Neural cell (in vitro differentiated cells): ENCODE data around the gene TSPAN9. TPM values are rescaled to one million over a fixed set of nuclear protein-coding genes. Genes with fewer than 3 reads are reported as not detected.

Source experiments
- H2AFZ ChIP-seq: fragments of 200-600, 300-800 bp; sonication (generic), shearing (Covaris generic); 2 replicates; pipeline ENCODE4 v1.6.0; 2014; ENCODE audit warnings: low read depth, mild to moderate bottlenecking, antibody characterized with exemption, low read length, moderate library complexity
- H3F3A ChIP-seq: fragments of 200-600 bp; shearing (Covaris generic); 2 replicates; pipeline ENCODE4 v1.6.1; 2016; ENCODE audit warnings: mild to moderate bottlenecking, moderate library complexity, mixed read lengths, antibody characterized with exemption, low read length; ENCODE audit not compliant: insufficient read depth, poor library complexity, severe bottlenecking
- H3K27ac ChIP-seq: fragments of 200-600, 300-800 bp; sonication (generic), shearing (Covaris generic); 2 replicates; pipeline ENCODE4 v1.5.1; 2014; ENCODE audit warnings: mild to moderate bottlenecking, low read length, moderate library complexity
- H3K27me3 ChIP-seq: fragments of 300-800, 200-600 bp; sonication (generic), shearing (Covaris generic); 2 replicates; pipeline ENCODE4 v1.6.0; 2014; ENCODE audit warnings: mild to moderate bottlenecking, low read depth, low read length, moderate library complexity; ENCODE audit not compliant: insufficient read depth
- H3K36me3 ChIP-seq: fragments of 300-800, 200-600 bp; sonication (generic), shearing (Covaris generic); 2 replicates; pipeline ENCODE4 v1.5.1; 2014; ENCODE audit warnings: mild to moderate bottlenecking, antibody characterized with exemption, low read length, moderate library complexity; ENCODE audit not compliant: insufficient read depth
- H3K4me2 ChIP-seq: fragments of 300-800, 200-600 bp; sonication (generic), shearing (Covaris generic); 2 replicates; pipeline ENCODE4 v1.6.0; 2014; ENCODE audit warnings: mild to moderate bottlenecking, low read length
- H3K4me3 ChIP-seq: fragments of 300-800, 200-600 bp; sonication (generic), shearing (Covaris generic); 2 replicates; pipeline ENCODE4 v1.5.1; 2014; ENCODE audit warnings: mild to moderate bottlenecking, low read length, moderate library complexity
- H3K79me2 ChIP-seq: fragments of 200-600 bp; shearing (Covaris generic); replicated peaks from 2 replicates; pipeline ENCODE4 v1.6.0; 2014; ENCODE audit warnings: mild to moderate bottlenecking, low read length, moderate library complexity; ENCODE audit not compliant: insufficient read depth
- H3K9ac ChIP-seq: fragments of 300-800, 200-600 bp; sonication (generic), shearing (Covaris generic); 2 replicates; pipeline ENCODE4 v1.6.1; 2016; ENCODE audit warnings: mild to moderate bottlenecking, low read length, mixed read lengths
- H3K9me2 ChIP-seq: fragments of 200-600 bp; shearing (Covaris generic); 2 replicates; pipeline ENCODE4 v1.6.1; 2016; ENCODE audit warnings: mild to moderate bottlenecking, low read length, mixed read lengths; ENCODE audit not compliant: insufficient read depth
- H3K9me3 ChIP-seq: fragments of 200-600, 300-800 bp; sonication (generic), shearing (Covaris generic); 2 replicates; pipeline ENCODE4 v1.6.1; 2016; ENCODE audit warnings: mild to moderate bottlenecking, mixed run types, low read length, moderate library complexity, mixed read lengths
- H4K20me1 ChIP-seq: fragments of 200-600 bp; shearing (Covaris generic); 2 replicates; pipeline ENCODE4 v1.6.1; 2016; ENCODE audit warnings: mild to moderate bottlenecking, mixed run types; ENCODE audit not compliant: insufficient read depth
- EP300 ChIP-seq: fragments of 450-650 bp; conservative IDR thresholded peaks from 2 replicates; pipeline ENCODE4 v1.6.1; 2014; ENCODE audit warnings: antibody characterized with exemption, mild to moderate bottlenecking, moderate library complexity; ENCODE audit not compliant: poor library complexity, severe bottlenecking
- EZH2 ChIP-seq: fragments of 200-600, 300-800 bp; shearing (Covaris generic), sonication (generic); IDR thresholded peaks from 2 replicates; pipeline ENCODE4 v1.6.1; 2014; ENCODE audit warnings: antibody characterized with exemption, low read length, borderline replicate concordance, mild to moderate bottlenecking; ENCODE audit not compliant: insufficient read depth, poor library complexity, severe bottlenecking
- MXI1 ChIP-seq: fragments of 450-650 bp; conservative IDR thresholded peaks from 2 replicates; pipeline ENCODE4 v1.6.1; 2014; ENCODE audit warnings: antibody characterized with exemption, mild to moderate bottlenecking; ENCODE audit not compliant: poor library complexity, severe bottlenecking
- POLR2AphosphoS5 ChIP-seq: IDR thresholded peaks from 2 replicates; pipeline ENCODE4 v1.6.1; 2012
- RAD21 ChIP-seq: fragments of 450-650 bp; conservative IDR thresholded peaks from 2 replicates; pipeline ENCODE4 v1.6.1; 2014; ENCODE audit warnings: antibody characterized with exemption, mild to moderate bottlenecking, moderate library complexity
- SMC3 ChIP-seq: fragments of 450-650 bp; conservative IDR thresholded peaks from 2 replicates; pipeline ENCODE4 v1.6.1; 2014; ENCODE audit warnings: antibody characterized with exemption, mild to moderate bottlenecking, moderate library complexity; ENCODE audit not compliant: poor library complexity
- TAF1 ChIP-seq: IDR thresholded peaks from 2 replicates; pipeline ENCODE4 v1.6.1; 2012; ENCODE audit warnings: low read depth
- polyA plus RNA-seq: library from polyadenylated mRNA; depleted of rRNA; stranded (reverse); fragments of >200 nt; gene quantifications from 2 replicates; pipeline ENCODE4 v1.2.3, GENCODE V29; 2014
- TF ChIP-seq, protein P1 (sequence below): fragments of 450-650 bp; IDR thresholded peaks from 2 replicates; pipeline ENCODE4 v1.5.1; 2014; ENCODE audit warnings: antibody characterized with exemption, mild to moderate bottlenecking, moderate library complexity; ENCODE audit not compliant: poor library complexity, severe bottlenecking
- TF ChIP-seq, protein P2 (sequence below): IDR thresholded peaks from 2 replicates; pipeline ENCODE4 v1.6.1; 2012; ENCODE audit warnings: borderline replicate concordance

TSPAN9 gene
- polyA plus RNA-seq, 1 donor from 2014 or later = 11.9 TPM

DNA sequence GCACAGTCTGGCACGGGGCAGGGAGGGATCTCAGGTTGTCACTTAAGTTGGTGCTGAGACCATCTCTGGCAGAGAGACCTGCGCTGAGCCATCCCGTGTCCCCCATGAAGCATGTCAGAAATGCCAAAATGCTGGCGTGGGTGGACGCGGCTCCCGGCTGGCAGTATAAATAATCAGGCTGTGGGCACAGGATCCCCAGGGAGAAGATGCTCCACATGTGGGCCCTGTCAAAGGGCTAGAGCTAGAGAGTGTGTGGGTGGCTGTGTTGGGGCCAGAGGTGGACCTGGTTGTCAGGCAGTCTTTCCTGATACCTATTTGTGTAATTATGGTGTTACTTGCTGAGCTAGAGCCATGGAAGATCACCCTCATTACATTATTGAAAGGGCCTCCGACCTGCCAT, 189.5 kb downstream of the TSPAN9 start:
- H3K9ac ChIP-seq = no peak overlapping the region
- no peak overlapping the region for H2AFZ ChIP-seq
- H4K20me1 ChIP-seq = no peaks in the 10 kb centered on the region
- no peaks in the 10 kb centered on the region for H3K9me3 ChIP-seq
- H3K36me3 ChIP-seq = no peaks in the 10 kb centered on the region
- H3K79me2 ChIP-seq = no peaks in the 10 kb centered on the region
- no peaks in the 10 kb centered on the region for H3K9me2 ChIP-seq
- H3F3A ChIP-seq = no peaks in the 10 kb centered on the region
- H3K27me3 ChIP-seq = no peaks in the 10 kb centered on the region
- H3K27ac ChIP-seq = no peak overlapping the region
- TF ChIP-seq EP300 (no peak), MXI1 (no peak), POLR2AphosphoS5 (no peak), TAF1 (no peak), SMC3 (no peak), EZH2 (no peak), RAD21 (no peak)
- TF ChIP-seq, protein P1, sequence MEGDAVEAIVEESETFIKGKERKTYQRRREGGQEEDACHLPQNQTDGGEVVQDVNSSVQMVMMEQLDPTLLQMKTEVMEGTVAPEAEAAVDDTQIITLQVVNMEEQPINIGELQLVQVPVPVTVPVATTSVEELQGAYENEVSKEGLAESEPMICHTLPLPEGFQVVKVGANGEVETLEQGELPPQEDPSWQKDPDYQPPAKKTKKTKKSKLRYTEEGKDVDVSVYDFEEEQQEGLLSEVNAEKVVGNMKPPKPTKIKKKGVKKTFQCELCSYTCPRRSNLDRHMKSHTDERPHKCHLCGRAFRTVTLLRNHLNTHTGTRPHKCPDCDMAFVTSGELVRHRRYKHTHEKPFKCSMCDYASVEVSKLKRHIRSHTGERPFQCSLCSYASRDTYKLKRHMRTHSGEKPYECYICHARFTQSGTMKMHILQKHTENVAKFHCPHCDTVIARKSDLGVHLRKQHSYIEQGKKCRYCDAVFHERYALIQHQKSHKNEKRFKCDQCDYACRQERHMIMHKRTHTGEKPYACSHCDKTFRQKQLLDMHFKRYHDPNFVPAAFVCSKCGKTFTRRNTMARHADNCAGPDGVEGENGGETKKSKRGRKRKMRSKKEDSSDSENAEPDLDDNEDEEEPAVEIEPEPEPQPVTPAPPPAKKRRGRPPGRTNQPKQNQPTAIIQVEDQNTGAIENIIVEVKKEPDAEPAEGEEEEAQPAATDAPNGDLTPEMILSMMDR = no peak
- TF ChIP-seq, protein P2, sequence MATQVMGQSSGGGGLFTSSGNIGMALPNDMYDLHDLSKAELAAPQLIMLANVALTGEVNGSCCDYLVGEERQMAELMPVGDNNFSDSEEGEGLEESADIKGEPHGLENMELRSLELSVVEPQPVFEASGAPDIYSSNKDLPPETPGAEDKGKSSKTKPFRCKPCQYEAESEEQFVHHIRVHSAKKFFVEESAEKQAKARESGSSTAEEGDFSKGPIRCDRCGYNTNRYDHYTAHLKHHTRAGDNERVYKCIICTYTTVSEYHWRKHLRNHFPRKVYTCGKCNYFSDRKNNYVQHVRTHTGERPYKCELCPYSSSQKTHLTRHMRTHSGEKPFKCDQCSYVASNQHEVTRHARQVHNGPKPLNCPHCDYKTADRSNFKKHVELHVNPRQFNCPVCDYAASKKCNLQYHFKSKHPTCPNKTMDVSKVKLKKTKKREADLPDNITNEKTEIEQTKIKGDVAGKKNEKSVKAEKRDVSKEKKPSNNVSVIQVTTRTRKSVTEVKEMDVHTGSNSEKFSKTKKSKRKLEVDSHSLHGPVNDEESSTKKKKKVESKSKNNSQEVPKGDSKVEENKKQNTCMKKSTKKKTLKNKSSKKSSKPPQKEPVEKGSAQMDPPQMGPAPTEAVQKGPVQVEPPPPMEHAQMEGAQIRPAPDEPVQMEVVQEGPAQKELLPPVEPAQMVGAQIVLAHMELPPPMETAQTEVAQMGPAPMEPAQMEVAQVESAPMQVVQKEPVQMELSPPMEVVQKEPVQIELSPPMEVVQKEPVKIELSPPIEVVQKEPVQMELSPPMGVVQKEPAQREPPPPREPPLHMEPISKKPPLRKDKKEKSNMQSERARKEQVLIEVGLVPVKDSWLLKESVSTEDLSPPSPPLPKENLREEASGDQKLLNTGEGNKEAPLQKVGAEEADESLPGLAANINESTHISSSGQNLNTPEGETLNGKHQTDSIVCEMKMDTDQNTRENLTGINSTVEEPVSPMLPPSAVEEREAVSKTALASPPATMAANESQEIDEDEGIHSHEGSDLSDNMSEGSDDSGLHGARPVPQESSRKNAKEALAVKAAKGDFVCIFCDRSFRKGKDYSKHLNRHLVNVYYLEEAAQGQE = no peak
- H3K4me3 ChIP-seq = no peak overlapping the region
- H3K4me2 ChIP-seq = no peak overlapping the region

DNA sequence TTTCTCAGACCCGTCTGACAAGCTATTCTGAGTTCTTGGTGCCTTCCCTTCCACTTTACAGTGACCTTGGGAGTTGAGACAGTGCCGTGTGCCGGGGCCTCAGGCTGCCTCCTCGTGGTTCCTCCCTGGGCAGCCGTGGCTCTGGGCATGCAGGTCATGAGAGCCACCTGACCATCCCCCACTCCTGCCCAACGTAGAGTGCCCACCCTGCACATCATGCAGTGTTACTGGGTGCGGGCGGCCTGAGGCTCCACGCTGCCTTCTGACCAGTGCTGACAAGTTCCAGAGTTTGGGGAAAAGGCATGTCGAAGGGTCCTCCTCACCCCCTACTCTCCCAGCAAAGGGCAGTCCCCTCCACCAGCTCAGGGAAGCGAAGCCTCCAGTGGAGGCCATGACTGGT, 190.5 kb downstream of the TSPAN9 start:
- H4K20me1 ChIP-seq = no peaks in the 10 kb centered on the region
- H2AFZ ChIP-seq = no peak overlapping the region

More for the DNA sequence above, 190.5 kb downstream of the TSPAN9 start:
- H3K27ac ChIP-seq = no peak overlapping the region
- TF ChIP-seq RAD21 = no peak
- TF ChIP-seq, protein P1 = no peak
- no peak for TF ChIP-seq POLR2AphosphoS5
- no peak for TF ChIP-seq EZH2
- TF ChIP-seq SMC3 = no peak
- TF ChIP-seq, protein P2 = no peak
- TF ChIP-seq EP300 = no peak
- no peak for TF ChIP-seq MXI1
- no peak for TF ChIP-seq TAF1
- no peak overlapping the region for H3K4me2 ChIP-seq
- no peaks in the 10 kb centered on the region for H3F3A ChIP-seq
- no peaks in the 10 kb centered on the region for H3K79me2 ChIP-seq
- H3K9me2 ChIP-seq = no peaks in the 10 kb centered on the region
- no peaks in the 10 kb centered on the region for H3K9me3 ChIP-seq
- no peaks in the 10 kb centered on the region for H3K27me3 ChIP-seq
- H3K36me3 ChIP-seq = no peaks in the 10 kb centered on the region
- no peak overlapping the region for H3K9ac ChIP-seq
- no peak overlapping the region for H3K4me3 ChIP-seq
